AG04450 (cell line): Measurements from ENCODE around the gene SIX5. TPM values are rescaled to one million over a fixed set of nuclear protein-coding genes. Genes with fewer than 3 reads are reported as not detected.

ENCODE experiments used
- CTCF ChIA-PET: fragments of 300-600, 350-600 bp; formaldehyde crosslinking; extraction: SDS; loops from one replicate; lab custom pipeline; 2022; ENCODE audit warnings: antibody characterized with exemption, inconsistent platforms; lab: Charles Lee
- POLR2A ChIA-PET: fragments of 350-600 bp; formaldehyde crosslinking; extraction: SDS; loops from one replicate; lab custom pipeline; 2021; ENCODE audit warnings: antibody characterized with exemption, inconsistent platforms; lab: Yijun Ruan, JAX
- DNase-seq: peaks from one replicate; pipeline ENCODE4 v3.0.0-alpha.2; 2011; ENCODE audit warnings: low read depth, low spot score
- H3K27ac ChIP-seq: one replicate; pipeline ENCODE4 v1.5.1; 2012; ENCODE audit warnings: low read depth, low read length, control low read depth
- H3K27me3 ChIP-seq: one replicate; pipeline ENCODE4 v1.6.0; 2012; ENCODE audit warnings: low read length; ENCODE audit not compliant: control insufficient read depth, insufficient read depth
- H3K4me3 ChIP-seq: 2 replicates; pipeline ENCODE4 v1.5.1; 2011; ENCODE audit warnings: mild to moderate bottlenecking, low read depth, low read length, control low read depth
- H3K9me3 ChIP-seq: 2 replicates; pipeline ENCODE4 v1.5.1; 2012; ENCODE audit warnings: low read length; ENCODE audit not compliant: control insufficient read depth, insufficient read depth
- CTCF ChIP-seq: IDR thresholded peaks from 2 replicates; pipeline ENCODE4 v1.5.1; 2011; ENCODE audit warnings: low read depth, low read length, control low read depth, inconsistent platforms
- polyA plus RNA-seq: library from polyadenylated mRNA; depleted of rRNA; stranded (reverse); fragments of >200 nt; gene quantifications from 2 replicates; pipeline ENCODE4 v1.2.3, GENCODE V29; 2011

SIX5 gene
- polyA plus RNA-seq, 1 experiment: 4.4 TPM

GRCh38 chr19:45793876-45794275 is 24.8 kb upstream of the SIX5 start:
- no peaks in the 10 kb centered on the region for H3K9me3 ChIP-seq
- H3K4me3 ChIP-seq: no peak overlapping the region
- POLR2A ChIA-PET: interaction anchor here (1.2 kb wide), 1 partner anchor 31 kb away, joined by 6 read pairs; no protein-coding TSS in a partner anchor
- CTCF ChIA-PET: interaction anchor here (1.5 kb wide), 1 partner anchor 23 kb away, joined by 8 read pairs; no protein-coding TSS in a partner anchor
- no peak overlapping the region for H3K27ac ChIP-seq
- DNase-seq: no peak
- no peak for TF ChIP-seq CTCF
- no peaks in the 10 kb centered on the region for H3K27me3 ChIP-seq

- ChIA-PET CTCF (interaction anchor here (0.7 to 2.2 kb wide), 3 partner anchors 24 to 341 kb away, joined by 4 to 8 read pairs (median 6); partner anchors contain the start of gene SIX5), POLR2A (interaction anchor here (0.6 to 1.3 kb wide), 6 partner anchors 11 to 76 kb away, joined by 3 to 36 read pairs (median 5); partner anchors contain the start of genes DMPK and SIX5)
- Histone ChIP-seq H3K9me3 (no peaks in the 10 kb centered on the region), H3K27me3 (no peaks in the 10 kb centered on the region), H3K4me3 (0 out of 2 replicates have a peak overlapping the region, but pooled peaks have one; percentile 0), H3K27ac (no peak overlapping the region)
- TF ChIP-seq CTCF: no peak
- no peak for DNase-seq
Observed at GRCh38 chr19:45793178-45793564, 24.1 kb upstream of the SIX5 start.

GRCh38 chr19:45792470-45793177 is 23.6 kb upstream of the SIX5 start, which contains the start of gene DMWD:
Gene DMWD, minus strand, starts transcription at chr19:45792845. Its CDS starts 89 bp downstream, at chr19:45792756.
- POLR2A ChIA-PET: interaction anchor here (0.6 to 1.3 kb wide), 7 partner anchors 10 to 1571 kb away, joined by 3 to 36 read pairs (median 4); partner anchors contain the start of genes DMPK and SIX5

GRCh38 chr19:45791744-45792469 is 22.9 kb upstream of the SIX5 start:
- ChIA-PET CTCF (interaction anchor here (1.1 to 2.2 kb wide), 2 partner anchors 23 to 25 kb away, joined by 4 to 6 read pairs; partner anchors contain the start of gene SIX5), POLR2A (interaction anchor here (0.6 to 1.3 kb wide), 5 partner anchors 9 to 1572 kb away, joined by 3 to 36 read pairs (median 4); partner anchors contain the start of genes DMPK and SIX5)
- TF ChIP-seq CTCF: no peak
- DNase-seq: no peak
- Histone ChIP-seq H3K9me3 (no peaks in the 10 kb centered on the region), H3K27me3 (no peaks in the 10 kb centered on the region), H3K4me3 (peak overlapping the region; percentile 90), H3K27ac (no peak overlapping the region)

More at GRCh38 chr19:45792470-45793177, 23.6 kb upstream of the SIX5 start, which contains the start of gene DMWD:
- Histone ChIP-seq H3K27ac (no peak within 1 kb of the TSS), H3K9me3 (no peaks in the 10 kb centered on the region), H3K4me3 (peak within 1 kb of the TSS; percentile 90), H3K27me3 (no peaks in the 10 kb centered on the region)
- TF ChIP-seq CTCF: no peak
- CTCF ChIA-PET: interaction anchor here (0.7 to 2.2 kb wide), 3 partner anchors 23 to 340 kb away, joined by 4 to 8 read pairs (median 6); partner anchors contain the start of gene SIX5
- peak; percentile 98 for DNase-seq
